CD14-positive monocyte (primary cell): ENCODE measurements around the gene VEPH1. TPM values are rescaled to one million over a fixed set of nuclear protein-coding genes. Genes with fewer than 3 reads are reported as not detected.

Experiments used
- DNase-seq, 3 donors: peaks; one replicate each; pipeline ENCODE4 v3.0.0-alpha.2; 2011 to 2022
- H2AFZ ChIP-seq: 2 replicates; pipeline ENCODE4 v1.6.0; 2012; ENCODE audit warnings: mild to moderate bottlenecking, low read depth, low read length, inconsistent platforms; ENCODE audit not compliant: insufficient read depth, poor library complexity, severe bottlenecking
- H3K27ac ChIP-seq, 2 donors: 1 replicate in 1 of 2; 2 replicates in 1 of 2; pipeline ENCODE4 v1.5.1; 2012 to 2013; ENCODE audit warnings: low read length in 2 of 2, control low read depth in 1 of 2, inconsistent platforms in 1 of 2, low read depth in 1 of 2, mild to moderate bottlenecking in 1 of 2
- H3K27me3 ChIP-seq, 2 donors: one replicate each; pipeline versions ENCODE4 v1.6.0 to v1.6.1; 2011 to 2013; ENCODE audit warnings: low read length in 2 of 2; ENCODE audit not compliant: control insufficient read depth in 2 of 2, insufficient read depth in 2 of 2
- H3K36me3 ChIP-seq, 2 donors: replicated peaks in 1 of 2; 1 replicate in 1 of 2; 2 replicates in 1 of 2; pipeline versions ENCODE4 v1.5.1 to v1.6.1; 2012 to 2013; ENCODE audit warnings: low read length in 2 of 2, control low read depth in 1 of 2, inconsistent platforms in 1 of 2, mild to moderate bottlenecking in 1 of 2; ENCODE audit not compliant: insufficient read depth in 2 of 2, control insufficient read depth in 1 of 2
- H3K4me1 ChIP-seq, 2 donors: 1 replicate in 1 of 2; 2 replicates in 1 of 2; pipeline versions ENCODE4 v1.5.1 to v1.6.1; 2012 to 2013; ENCODE audit warnings: low read length in 2 of 2, control low read depth in 1 of 2, inconsistent platforms in 1 of 2, mild to moderate bottlenecking in 1 of 2, moderate library complexity in 1 of 2; ENCODE audit not compliant: insufficient read depth in 2 of 2, control insufficient read depth in 1 of 2
- H3K4me2 ChIP-seq: replicated peaks from 2 replicates; pipeline ENCODE3; 2012; ENCODE audit warnings: low read length, moderate library complexity, mild to moderate bottlenecking; ENCODE audit not compliant: poor library complexity, severe bottlenecking; ENCODE audit errors: extremely low read depth
- H3K4me3 ChIP-seq, 3 experiments: fragments of 200-600 bp in 1 of 3; sonication (generic) in 1 of 3; replicated peaks in 1 of 3; 1 replicate in 2 of 3; 2 replicates in 1 of 3; pipeline ENCODE4 v1.5.1; 2011 to 2013; ENCODE audit warnings: low read length in 3 of 3, mild to moderate bottlenecking in 3 of 3, control low read depth in 2 of 3, low read depth in 2 of 3, inconsistent platforms in 1 of 3, moderate library complexity in 1 of 3
- H3K79me2 ChIP-seq: 2 replicates; pipeline ENCODE4 v1.6.0; 2012; ENCODE audit warnings: mild to moderate bottlenecking, control low read depth, inconsistent platforms, low read length, moderate library complexity; ENCODE audit not compliant: insufficient read depth
- H3K9ac ChIP-seq: 2 replicates; pipeline ENCODE4 v1.6.0; 2017; ENCODE audit warnings: low read length, mild to moderate bottlenecking; ENCODE audit not compliant: insufficient read depth, poor library complexity, severe bottlenecking
- H3K9me3 ChIP-seq, 2 donors: replicated peaks in 1 of 2; 1 replicate in 1 of 2; 2 replicates in 1 of 2; pipeline versions ENCODE4 v1.5.1 to v1.6.1; 2012 to 2013; ENCODE audit warnings: low read length in 2 of 2, control low read depth in 1 of 2; ENCODE audit not compliant: control insufficient read depth in 1 of 2, insufficient read depth in 1 of 2
- H4K20me1 ChIP-seq: 2 replicates; pipeline ENCODE4 v1.6.0; 2012; ENCODE audit warnings: mild to moderate bottlenecking, low read length, control low read depth, moderate library complexity; ENCODE audit not compliant: insufficient read depth
- H3K27ac Mint-ChIP-seq, 7 donors: one replicate each; pipeline ENCODE4 v1.8.0; 2020; ENCODE audit warnings: mild to moderate bottlenecking in 7 of 7, mixed read lengths in 7 of 7, moderate library complexity in 6 of 7, inconsistent platforms in 2 of 7
- H3K27me3 Mint-ChIP-seq, 3 donors: one replicate each; pipeline ENCODE4 v1.8.0; 2021 to 2022; ENCODE audit warnings: low read depth in 3 of 3, mild to moderate bottlenecking in 3 of 3, mixed read lengths in 3 of 3, moderate library complexity in 3 of 3, inconsistent platforms in 1 of 3
- H3K36me3 Mint-ChIP-seq, 2 donors: one replicate each; pipeline ENCODE4 v1.8.0; 2020; ENCODE audit warnings: mixed read lengths in 2 of 2, inconsistent platforms in 1 of 2, mild to moderate bottlenecking in 1 of 2
- H3K4me1 Mint-ChIP-seq: one replicate; pipeline ENCODE4 v1.8.0; 2020; ENCODE audit warnings: mild to moderate bottlenecking, mixed read lengths
- H3K4me3 Mint-ChIP-seq, 2 donors: one replicate each; pipeline ENCODE4 v1.8.0; 2020; ENCODE audit warnings: mild to moderate bottlenecking in 2 of 2, mixed read lengths in 2 of 2, moderate library complexity in 1 of 2
- H3K9me3 Mint-ChIP-seq, 7 donors: one replicate each; pipeline ENCODE4 v1.8.0; 2020 to 2022; ENCODE audit warnings: mixed read lengths in 7 of 7, mild to moderate bottlenecking in 6 of 7, moderate library complexity in 6 of 7, inconsistent platforms in 2 of 7
- CTCF ChIP-seq: fragments of 200-600 bp; IDR thresholded peaks from one replicate; pipeline ENCODE4 v1.8.0; 2022; ENCODE audit warnings: antibody characterized with exemption, mild to moderate bottlenecking
- WGBS: methylation state at CpG from one replicate; pipeline ENCODE4 v1.1.5; 2013; ENCODE audit warnings: missing lambda C conversion rate; ENCODE audit not compliant: insufficient coverage; 5-methylcytosine and 5-hydroxymethylcytosine counted together
- intact Hi-C, 2 donors: fragments of 100-400 bp; cut with micrococcal nuclease; formaldehyde crosslinking; loops; one replicate each; pipeline versions ENCODE4 v1.15.0 to v1.15.1; 2023
- polyA plus RNA-seq, 3 donors: library from polyadenylated mRNA; depleted of rRNA in 1 of 3; unstranded in 2 of 3; stranded (reverse) in 1 of 3; fragments of 300-500 nt in 2 of 3; fragments of >200 nt in 1 of 3; fragmentation: Illumina TruSeq in 2 of 3; gene quantifications; 1 replicate in 2 of 3; 2 replicates in 1 of 3; pipeline ENCODE4 v1.2.3, GENCODE V29; 2012 to 2021

VEPH1 gene
- polyA plus RNA-seq, 3 donors, result 0.44 TPM; not detected in 2

- no peak overlapping the region for H3K4me2 ChIP-seq
- no peak for DNase-seq
Measured at GRCh38 chr3:157231071-157231470, 272.1 kb downstream of the VEPH1 start.

GRCh38 chr3:157226173-157226847, 276.9 kb downstream of the VEPH1 start:
- WGBS, result 100% methylated on average over 1 of the region's 3 CpGs
- no peak overlapping the region for H3K9ac ChIP-seq

More at GRCh38 chr3:157231071-157231470, 272.1 kb downstream of the VEPH1 start:
- Mint-ChIP-seq H3K27me3 (peaks cover 0 to 6% (median 3%) of the 10 kb centered on the region in 3 donors), H3K9me3 (peaks cover 0 to 2% (median 0%) of the 10 kb centered on the region in 7 donors), H3K4me1 (peaks cover 6% of the 10 kb centered on the region), H3K27ac (no peak overlapping the region), H3K4me3 (no peak overlapping the region), H3K36me3 (no peaks in the 10 kb centered on the region)
- intact Hi-C loops, result no loop called here
- WGBS, result 0% methylated on average over 1 of the region's 3 CpGs
- H3K4me3 ChIP-seq, result no peak overlapping the region
- H3K27ac ChIP-seq, result no peak overlapping the region
- peaks cover 4 to 6% of the 10 kb centered on the region in 2 donors for H3K4me1 ChIP-seq
- H2AFZ ChIP-seq, result no peak overlapping the region
- peaks cover 0 to 4% of the 10 kb centered on the region in 2 donors for H3K27me3 ChIP-seq
- no peaks in the 10 kb centered on the region for H3K36me3 ChIP-seq
- no peak overlapping the region for H3K9ac ChIP-seq
- H4K20me1 ChIP-seq, result no peaks in the 10 kb centered on the region
- TF ChIP-seq CTCF, result no peak
- no peaks in the 10 kb centered on the region for H3K9me3 ChIP-seq
- no peaks in the 10 kb centered on the region for H3K79me2 ChIP-seq

More at GRCh38 chr3:157226173-157226847, 276.9 kb downstream of the VEPH1 start:
- Mint-ChIP-seq H3K4me3 (no peak overlapping the region), H3K9me3 (peaks cover 0 to 2% (median 0%) of the 10 kb centered on the region in 7 donors), H3K27ac (peak overlapping the region in 1 of 7 donors; percentile 8), H3K27me3 (peaks cover 2 to 6% (median 4%) of the 10 kb centered on the region in 3 donors), H3K4me1 (peaks cover 17% of the 10 kb centered on the region), H3K36me3 (no peaks in the 10 kb centered on the region)
- Histone ChIP-seq H2AFZ (peak overlapping the region; percentile 47), H3K36me3 (no peaks in the 10 kb centered on the region), H3K79me2 (no peaks in the 10 kb centered on the region), H3K4me3 (no peak overlapping the region), H3K27ac (no peak overlapping the region), H3K4me1 (peaks cover 8 to 18% of the 10 kb centered on the region in 2 donors), H3K9me3 (no peaks in the 10 kb centered on the region), H3K27me3 (peaks cover 0 to 2% of the 10 kb centered on the region in 2 donors), H3K4me2 (no peak overlapping the region), H4K20me1 (no peaks in the 10 kb centered on the region)
- intact Hi-C loops, result no loop called here
- no peak for TF ChIP-seq CTCF
- DNase-seq, result peak; percentile 21 to 77 (median 42)
